Activated T-cell treated with anti-CD3 and anti-CD28 coated beads, Interleukin-2, amount 50 U/mL, for 24 hours (primary cell): ENCODE results near the gene MDFI.
"Not testable (repeated sequence)": the region's sequence is repeated elsewhere in the genome, so short reads cannot be mapped to it uniquely, and the experiment has no call there.

ENCODE experiments used
- DNase-seq: peaks from one replicate; pipeline ENCODE4 v3.0.0-alpha.2; 2020
- H3K27ac Mint-ChIP-seq: 2 replicates; pipeline ENCODE4 v1.8.0; 2020; ENCODE audit warnings: mild to moderate bottlenecking, mixed read lengths
- H3K27me3 Mint-ChIP-seq: 2 replicates; pipeline ENCODE4 v1.8.0; 2020; ENCODE audit warnings: mixed read lengths
- H3K36me3 Mint-ChIP-seq: 2 replicates; pipeline ENCODE4 v1.8.0; 2020; ENCODE audit warnings: low read depth, mixed read lengths
- H3K4me1 Mint-ChIP-seq: 2 replicates; pipeline ENCODE4 v1.8.0; 2020; ENCODE audit warnings: low read depth, mixed read lengths
- H3K4me3 Mint-ChIP-seq: 2 replicates; pipeline ENCODE4 v1.8.0; 2020; ENCODE audit warnings: mild to moderate bottlenecking, moderate library complexity, mixed read lengths
- H3K9me3 Mint-ChIP-seq: 2 replicates; pipeline ENCODE4 v1.8.0; 2020; ENCODE audit warnings: mixed read lengths

The MDFI gene

DNA sequence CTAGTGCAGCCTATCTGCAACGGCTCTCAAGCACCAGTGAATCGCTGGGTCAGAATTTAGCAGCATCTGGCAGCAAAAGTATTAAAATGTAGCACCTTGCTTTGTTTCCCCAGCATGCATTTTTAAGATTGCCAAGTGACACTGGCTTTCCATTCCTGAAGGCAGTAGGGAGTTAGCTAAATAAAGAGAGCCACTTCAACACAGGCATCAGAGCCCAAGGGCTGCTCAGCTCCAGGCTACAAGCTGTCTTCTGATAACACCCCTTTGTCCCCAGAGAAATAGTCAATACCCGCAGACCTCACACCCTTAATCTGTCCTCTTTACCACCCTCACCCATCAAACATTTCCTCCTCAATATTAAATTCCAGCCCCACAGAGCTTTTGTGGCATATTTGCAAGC lies 19.7 kb upstream of the MDFI start:
- Mint-ChIP-seq H3K36me3 (no peaks in the 10 kb centered on the region), H3K27ac (no peak overlapping the region), H3K4me3 (no peak overlapping the region), H3K4me1 (no peaks in the 10 kb centered on the region), H3K9me3 (peaks cover 4% of the 10 kb centered on the region), H3K27me3 (peaks cover 19% of the 10 kb centered on the region)
- DNase-seq = no peak

- H3K27ac Mint-ChIP-seq, H3K36me3 Mint-ChIP-seq, DNase-seq, H3K4me3 Mint-ChIP-seq, H3K4me1 Mint-ChIP-seq, H3K9me3 Mint-ChIP-seq: not testable (repeated sequence)
- H3K27me3 Mint-ChIP-seq = peaks cover 19% of the 10 kb centered on the region
Observed at GRCh38 chr6:41619193-41619592, 19.1 kb upstream of the MDFI start.

DNA sequence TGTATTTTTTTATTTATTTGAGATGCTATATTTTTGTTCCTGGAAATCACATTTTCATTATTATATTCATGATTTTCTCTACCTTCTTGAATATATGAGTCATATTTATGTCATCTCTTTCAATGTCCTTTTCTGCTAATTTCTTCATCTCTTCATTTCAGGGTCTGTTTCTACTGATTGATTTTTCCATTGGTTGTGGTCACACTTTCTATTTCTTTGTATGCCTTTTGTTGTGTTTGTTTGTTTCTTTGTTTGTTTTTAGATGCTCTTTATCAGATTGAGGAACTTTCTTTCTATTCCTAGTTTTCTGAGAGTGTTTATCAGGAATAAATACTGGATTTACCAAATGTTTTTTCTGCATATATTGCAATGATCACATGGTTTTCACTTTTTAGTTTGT lies 16.9 kb upstream of the MDFI start:
- H3K36me3 Mint-ChIP-seq = no peaks in the 10 kb centered on the region
- H3K4me1 Mint-ChIP-seq = peaks cover 10% of the 10 kb centered on the region
- no peak for DNase-seq
- peaks cover 17% of the 10 kb centered on the region for H3K27me3 Mint-ChIP-seq
- H3K4me3 Mint-ChIP-seq = no peak overlapping the region
- no peak overlapping the region for H3K27ac Mint-ChIP-seq
- H3K9me3 Mint-ChIP-seq = peaks cover 4% of the 10 kb centered on the region

- peaks cover 17% of the 10 kb centered on the region for H3K27me3 Mint-ChIP-seq
- H3K4me3 Mint-ChIP-seq = no peak overlapping the region
- no peak overlapping the region for H3K27ac Mint-ChIP-seq
- peaks cover 10% of the 10 kb centered on the region for H3K4me1 Mint-ChIP-seq
- peaks cover 4% of the 10 kb centered on the region for H3K9me3 Mint-ChIP-seq
- no peak for DNase-seq
- no peaks in the 10 kb centered on the region for H3K36me3 Mint-ChIP-seq
Observed at GRCh38 chr6:41621802-41622201, 16.5 kb upstream of the MDFI start.

- Mint-ChIP-seq H3K27me3 (peaks cover 17% of the 10 kb centered on the region), H3K9me3 (peaks cover 4% of the 10 kb centered on the region)
- no peak for DNase-seq
Observed at GRCh38 chr6:41622206-41622988, 15.9 kb upstream of the MDFI start.

GRCh38 chr6:41623330-41623729 lies 14.9 kb upstream of the MDFI start:
- Mint-ChIP-seq H3K27me3 (peaks cover 17% of the 10 kb centered on the region), H3K4me1 (peaks cover 10% of the 10 kb centered on the region), H3K4me3 (no peak overlapping the region), H3K27ac (no peak overlapping the region), H3K9me3 (peaks cover 4% of the 10 kb centered on the region), H3K36me3 (no peaks in the 10 kb centered on the region)
- no peak for DNase-seq

More at GRCh38 chr6:41622206-41622988, 15.9 kb upstream of the MDFI start:
- Mint-ChIP-seq H3K4me3 (no peak overlapping the region), H3K36me3 (no peaks in the 10 kb centered on the region), H3K27ac (no peak overlapping the region), H3K4me1 (peaks cover 10% of the 10 kb centered on the region)

DNA sequence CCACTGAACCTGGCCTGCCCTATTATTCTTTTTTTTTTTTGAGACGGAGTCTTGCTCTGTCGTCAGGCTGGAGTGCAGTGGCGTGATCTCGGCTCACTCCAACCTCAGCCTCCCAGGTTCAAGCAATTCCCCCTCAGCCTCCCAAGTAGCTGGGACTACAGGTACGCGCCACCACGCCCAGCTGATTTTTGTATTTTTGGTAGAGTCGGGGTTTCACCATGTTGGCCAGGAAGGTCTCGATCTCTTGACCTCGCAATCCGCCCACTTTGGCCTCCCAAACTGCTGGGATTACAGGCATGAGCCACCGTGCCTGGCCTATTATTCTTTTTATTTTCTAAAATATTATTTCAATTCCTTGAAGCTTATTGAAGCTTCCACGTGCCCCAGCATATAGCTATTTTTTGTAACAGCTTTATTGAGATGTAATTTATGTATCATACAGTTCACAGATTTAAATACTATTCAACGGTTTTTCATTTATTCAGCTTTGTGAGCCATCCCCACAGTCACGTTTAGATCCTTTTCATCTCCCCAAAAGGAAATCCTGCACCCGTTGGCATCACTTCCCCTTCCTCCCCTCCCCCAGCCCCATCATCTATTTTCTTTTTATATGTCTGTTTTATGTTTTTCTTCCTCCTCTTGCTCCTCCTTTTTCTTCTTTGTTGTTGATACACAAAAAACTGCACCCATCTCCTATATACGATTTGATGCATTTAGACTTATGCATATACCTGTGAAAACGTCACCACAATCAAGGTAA lies 13.5 kb upstream of the MDFI start:
- Mint-ChIP-seq H3K27ac (no peak overlapping the region), H3K4me3 (no peak overlapping the region), H3K9me3 (peaks cover 4% of the 10 kb centered on the region), H3K27me3 (peaks cover 14% of the 10 kb centered on the region), H3K36me3 (no peaks in the 10 kb centered on the region), H3K4me1 (peaks cover 10% of the 10 kb centered on the region)
- DNase-seq = no peak

DNA sequence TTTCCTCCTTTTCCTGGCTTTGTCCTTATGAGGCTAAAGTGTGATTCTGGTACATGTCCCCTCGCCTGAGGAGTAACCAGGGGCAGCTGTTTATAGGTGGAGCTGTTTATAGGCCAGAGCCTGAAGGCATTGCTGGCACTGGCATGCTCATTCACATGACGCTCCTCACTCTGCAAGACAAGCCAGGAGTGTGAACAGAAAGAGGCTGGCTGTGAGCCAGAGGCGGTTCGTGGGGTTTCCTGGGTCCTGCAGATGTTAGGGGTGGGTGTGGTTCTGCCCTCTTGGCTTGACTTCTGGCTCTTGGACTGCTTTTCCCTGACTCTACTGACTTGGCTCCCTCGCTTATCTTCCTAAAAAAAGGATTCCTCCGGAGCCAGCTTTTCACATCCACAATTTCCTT lies 12.8 kb upstream of the MDFI start:
- H3K4me3 Mint-ChIP-seq = no peak overlapping the region
- DNase-seq = no peak

DNA sequence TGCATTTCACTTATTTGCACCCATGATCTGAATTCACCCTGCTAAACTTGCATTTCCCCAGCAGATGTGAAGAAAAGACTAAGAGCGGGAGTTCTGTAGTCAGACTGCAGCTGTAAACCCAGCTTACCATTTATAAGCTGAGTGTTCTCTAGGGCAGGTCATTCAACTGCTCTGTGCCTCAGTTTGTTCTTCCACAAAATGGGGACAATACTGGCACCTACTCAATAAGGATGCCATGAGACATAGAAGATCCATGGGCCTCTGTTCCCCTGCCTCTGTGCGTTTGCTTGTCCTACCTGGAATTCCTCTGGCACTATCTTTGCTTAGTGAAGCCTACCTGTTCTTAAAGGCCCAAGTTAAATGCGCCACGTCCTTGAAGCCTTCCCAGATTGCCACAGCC lies 12.2 kb upstream of the MDFI start:
- Mint-ChIP-seq H3K4me1 (peaks cover 10% of the 10 kb centered on the region), H3K4me3 (no peak overlapping the region), H3K27me3 (peaks cover 14% of the 10 kb centered on the region), H3K27ac (no peak overlapping the region), H3K36me3 (no peaks in the 10 kb centered on the region), H3K9me3 (peaks cover 4% of the 10 kb centered on the region)
- DNase-seq = no peak

More for the DNA sequence above, 12.8 kb upstream of the MDFI start:
- peaks cover 14% of the 10 kb centered on the region for H3K27me3 Mint-ChIP-seq
- H3K9me3 Mint-ChIP-seq = peaks cover 4% of the 10 kb centered on the region
- H3K4me1 Mint-ChIP-seq = peaks cover 10% of the 10 kb centered on the region
- no peak overlapping the region for H3K27ac Mint-ChIP-seq
- H3K36me3 Mint-ChIP-seq = no peaks in the 10 kb centered on the region

DNA sequence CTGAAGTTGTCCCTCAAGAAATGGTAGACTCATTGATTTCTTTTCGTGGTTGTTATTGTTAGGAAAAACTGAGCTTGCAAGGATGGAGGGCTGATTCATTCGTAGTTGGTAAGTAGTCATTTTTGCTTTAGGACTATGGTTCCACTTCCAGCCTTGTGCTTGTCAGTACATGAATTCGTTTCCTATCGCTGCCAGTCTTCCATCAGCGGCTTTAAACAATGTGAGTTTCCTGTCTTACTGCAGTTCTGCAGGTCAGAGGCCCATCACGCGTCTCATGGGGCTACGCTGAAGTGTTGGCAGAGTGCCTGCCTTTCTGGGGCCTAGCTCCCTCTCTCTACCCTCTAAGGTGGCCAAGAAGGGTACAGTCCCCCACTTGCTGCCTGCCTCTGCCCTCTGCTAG lies 11.4 kb upstream of the MDFI start:
- peaks cover 10% of the 10 kb centered on the region for H3K4me1 Mint-ChIP-seq
- no peaks in the 10 kb centered on the region for H3K9me3 Mint-ChIP-seq
- no peak overlapping the region for H3K4me3 Mint-ChIP-seq
- H3K27me3 Mint-ChIP-seq = peaks cover 18% of the 10 kb centered on the region
- no peak overlapping the region for H3K27ac Mint-ChIP-seq
- DNase-seq = no peak
- H3K36me3 Mint-ChIP-seq = no peaks in the 10 kb centered on the region

DNA sequence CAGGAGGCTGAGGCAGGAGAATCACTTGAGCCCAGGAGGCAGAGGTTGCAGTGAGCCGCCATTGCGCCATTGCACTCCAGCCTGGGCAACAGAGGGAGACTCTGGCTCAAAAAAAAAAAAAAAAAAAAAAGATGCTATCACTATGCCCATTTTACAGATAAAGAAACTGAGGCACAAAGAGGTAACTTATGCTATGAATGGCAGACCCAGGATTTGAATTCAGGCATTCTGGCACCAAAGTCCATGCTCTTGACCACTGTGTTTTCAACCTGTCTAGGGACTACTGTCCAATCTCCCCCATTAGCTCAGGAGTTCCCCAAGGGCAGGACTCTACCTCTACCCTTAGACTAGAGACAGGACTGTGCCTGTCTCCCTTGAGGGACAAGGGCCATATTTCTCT lies 9.1 kb upstream of the MDFI start:
- Mint-ChIP-seq H3K27me3 (peaks cover 13% of the 10 kb centered on the region), H3K4me1 (peaks cover 10% of the 10 kb centered on the region), H3K4me3 (no peak overlapping the region), H3K36me3 (no peaks in the 10 kb centered on the region), H3K27ac (no peak overlapping the region), H3K9me3 (no peaks in the 10 kb centered on the region)
- DNase-seq = no peak

GRCh38 chr6:41630069-41630468 lies 8.2 kb upstream of the MDFI start:
- no peak overlapping the region for H3K27ac Mint-ChIP-seq
- no peak overlapping the region for H3K4me3 Mint-ChIP-seq
- DNase-seq = no peak
- H3K9me3 Mint-ChIP-seq = no peaks in the 10 kb centered on the region
- H3K36me3 Mint-ChIP-seq = no peaks in the 10 kb centered on the region
- peaks cover 22% of the 10 kb centered on the region for H3K27me3 Mint-ChIP-seq
- peaks cover 7% of the 10 kb centered on the region for H3K4me1 Mint-ChIP-seq

- Mint-ChIP-seq H3K9me3 (no peaks in the 10 kb centered on the region), H3K4me1 (no peaks in the 10 kb centered on the region), H3K27ac (no peak overlapping the region), H3K27me3 (peaks cover 31% of the 10 kb centered on the region), H3K4me3 (no peak overlapping the region), H3K36me3 (no peaks in the 10 kb centered on the region)
- no peak for DNase-seq
Observed at GRCh38 chr6:41630946-41631345, 7.3 kb upstream of the MDFI start.

GRCh38 chr6:41633056-41633634 lies 5.1 kb upstream of the MDFI start:
- H3K4me1 Mint-ChIP-seq = peaks cover 7% of the 10 kb centered on the region
- peaks cover 49% of the 10 kb centered on the region for H3K27me3 Mint-ChIP-seq
- no peaks in the 10 kb centered on the region for H3K36me3 Mint-ChIP-seq
- H3K4me3 Mint-ChIP-seq = no peak overlapping the region
- no peak overlapping the region for H3K27ac Mint-ChIP-seq
- no peak for DNase-seq
- no peaks in the 10 kb centered on the region for H3K9me3 Mint-ChIP-seq

GRCh38 chr6:41634657-41635056 lies 3.6 kb upstream of the MDFI start:
- Mint-ChIP-seq H3K27ac (no peak overlapping the region), H3K27me3 (peaks cover 59% of the 10 kb centered on the region), H3K4me3 (no peak overlapping the region), H3K36me3 (no peaks in the 10 kb centered on the region), H3K4me1 (peaks cover 11% of the 10 kb centered on the region), H3K9me3 (no peaks in the 10 kb centered on the region)
- DNase-seq = no peak
